ENCODE measurements around the gene ARSB.
A peak's percentile ranks its signal among the peaks of the same experiment; 100 is the strongest.

The ARSB gene

DNA sequence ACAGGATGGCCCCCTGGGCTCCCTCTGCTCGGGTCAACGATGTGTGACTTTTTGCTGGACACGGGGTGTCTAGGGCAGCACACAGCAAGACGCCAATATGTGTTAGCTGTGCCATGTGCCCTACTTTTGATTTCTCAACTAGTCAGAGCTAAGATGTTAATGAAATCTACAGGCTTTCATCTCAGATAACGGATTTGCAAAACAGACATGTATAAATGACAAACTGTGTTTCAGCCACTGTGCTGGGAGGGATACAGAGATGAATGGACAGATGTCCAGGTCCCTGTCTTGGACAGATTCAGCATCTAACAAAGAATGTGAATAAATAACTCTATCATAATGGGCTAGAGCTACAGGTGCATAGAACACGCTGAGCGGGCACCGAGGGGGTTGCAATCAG is 176.3 kb downstream of the ARSB start:
- in situ Hi-C loops (cut with HindIII; ENCODE audit: low pct_ligation_motif_present, low sequenced_read_pairs) = no loop called here
- TF ChIP-seq, protein P1, sequence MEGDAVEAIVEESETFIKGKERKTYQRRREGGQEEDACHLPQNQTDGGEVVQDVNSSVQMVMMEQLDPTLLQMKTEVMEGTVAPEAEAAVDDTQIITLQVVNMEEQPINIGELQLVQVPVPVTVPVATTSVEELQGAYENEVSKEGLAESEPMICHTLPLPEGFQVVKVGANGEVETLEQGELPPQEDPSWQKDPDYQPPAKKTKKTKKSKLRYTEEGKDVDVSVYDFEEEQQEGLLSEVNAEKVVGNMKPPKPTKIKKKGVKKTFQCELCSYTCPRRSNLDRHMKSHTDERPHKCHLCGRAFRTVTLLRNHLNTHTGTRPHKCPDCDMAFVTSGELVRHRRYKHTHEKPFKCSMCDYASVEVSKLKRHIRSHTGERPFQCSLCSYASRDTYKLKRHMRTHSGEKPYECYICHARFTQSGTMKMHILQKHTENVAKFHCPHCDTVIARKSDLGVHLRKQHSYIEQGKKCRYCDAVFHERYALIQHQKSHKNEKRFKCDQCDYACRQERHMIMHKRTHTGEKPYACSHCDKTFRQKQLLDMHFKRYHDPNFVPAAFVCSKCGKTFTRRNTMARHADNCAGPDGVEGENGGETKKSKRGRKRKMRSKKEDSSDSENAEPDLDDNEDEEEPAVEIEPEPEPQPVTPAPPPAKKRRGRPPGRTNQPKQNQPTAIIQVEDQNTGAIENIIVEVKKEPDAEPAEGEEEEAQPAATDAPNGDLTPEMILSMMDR (IDR thresholded peaks at IDR 0.05; ENCODE audit: low read depth, low read length, missing control alignments) = no peak
- Histone ChIP-seq H3K4me3 (ENCODE audit: low read depth, low read length) (no peak overlapping the region), H3K27me3 (replicated peaks) (no peaks in the 10 kb centered on the region), H3K27ac (no peak overlapping the region), H3K36me3 (replicated peaks) (no peaks in the 10 kb centered on the region)
- no peak for DNase-seq

- Histone ChIP-seq H3K4me3 (ENCODE audit: low read depth, low read length) (no peak overlapping the region), H3K36me3 (replicated peaks) (no peaks in the 10 kb centered on the region), H3K27ac (no peak overlapping the region), H3K27me3 (replicated peaks) (no peaks in the 10 kb centered on the region)
- DNase-seq = peak; percentile 12
- TF ChIP-seq, protein P1 (IDR thresholded peaks at IDR 0.05; ENCODE audit: low read depth, low read length, missing control alignments) = no peak
- in situ Hi-C loops (cut with HindIII; ENCODE audit: low pct_ligation_motif_present, low sequenced_read_pairs) = no loop called here
Measured at GRCh38 chr5:78808380-78808779, 176.7 kb downstream of the ARSB start.

DNA sequence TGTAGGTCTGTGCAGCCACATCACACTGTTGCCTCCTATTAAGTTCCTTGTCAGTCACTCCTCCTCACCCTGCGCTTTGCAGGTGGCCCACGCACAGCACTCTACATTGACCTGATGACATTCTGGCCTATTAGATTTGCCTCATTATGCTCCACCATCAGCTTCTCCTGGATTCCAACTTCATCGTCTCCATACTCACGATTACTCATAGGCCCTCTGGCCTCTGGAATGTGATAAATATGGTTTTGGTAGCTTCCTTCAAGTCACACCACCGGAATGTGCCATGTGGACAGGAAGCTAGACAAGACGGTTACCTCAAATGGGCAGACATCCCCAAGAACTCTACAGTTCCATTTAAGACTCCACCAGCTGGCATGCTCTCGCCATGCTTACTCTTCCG is 178.6 kb downstream of the ARSB start:
- Histone ChIP-seq H3K4me3 (ENCODE audit: low read depth, low read length) (no peak overlapping the region), H3K36me3 (replicated peaks) (no peaks in the 10 kb centered on the region), H3K27me3 (replicated peaks) (no peaks in the 10 kb centered on the region), H3K27ac (peak overlapping the region; percentile 58)
- TF ChIP-seq, protein P1 (IDR thresholded peaks at IDR 0.05; ENCODE audit: low read depth, low read length, missing control alignments) = no peak
- in situ Hi-C loops (cut with HindIII; ENCODE audit: low pct_ligation_motif_present, low sequenced_read_pairs) = no loop called here
- DNase-seq = peak; percentile 93

DNA sequence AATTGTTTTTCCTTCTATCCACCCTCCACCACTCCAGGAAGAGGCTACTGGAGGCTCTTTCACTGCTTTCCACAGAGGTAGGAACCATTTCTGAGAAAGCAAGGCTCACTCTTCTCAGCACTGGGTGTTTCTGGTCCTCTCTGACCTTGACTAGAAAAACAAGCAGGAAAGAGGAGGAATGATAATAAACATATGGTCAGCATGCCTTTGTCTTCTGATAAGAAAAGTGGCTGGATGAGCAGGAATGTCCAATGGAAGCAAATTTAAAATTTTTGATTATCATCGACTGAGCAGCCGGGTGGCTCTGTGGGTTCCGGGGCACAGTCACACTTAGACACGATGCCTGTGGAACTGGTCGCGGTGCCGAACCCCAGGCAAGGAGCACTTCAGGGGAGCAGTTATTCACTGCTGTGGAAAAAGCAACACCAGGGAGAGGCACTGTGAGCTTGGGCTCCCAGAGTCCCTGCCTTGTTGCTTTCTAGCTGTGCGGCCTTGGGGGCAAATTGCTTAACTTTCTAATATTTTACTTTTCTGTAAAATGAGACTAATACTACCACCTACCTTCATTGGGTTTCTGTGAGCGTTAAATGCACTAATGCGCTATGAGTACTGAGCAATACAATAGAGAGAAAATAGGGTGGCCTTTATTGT is 179.5 kb downstream of the ARSB start:
- no peak overlapping the region for H3K4me3 ChIP-seq (ENCODE audit: low read depth, low read length)
- H3K27ac ChIP-seq = peak overlapping the region; percentile 58
- no peaks in the 10 kb centered on the region for H3K36me3 ChIP-seq (replicated peaks)
- DNase-seq = peak; percentile 21
- in situ Hi-C loops (cut with HindIII; ENCODE audit: low pct_ligation_motif_present, low sequenced_read_pairs) = no loop called here
- H3K27me3 ChIP-seq (replicated peaks) = no peaks in the 10 kb centered on the region
- TF ChIP-seq, protein P1 (IDR thresholded peaks at IDR 0.05; ENCODE audit: low read depth, low read length, missing control alignments) = no peak

GRCh38 chr5:78804995-78805394 is 180.1 kb downstream of the ARSB start:
- H3K4me3 ChIP-seq (ENCODE audit: low read depth, low read length) = no peak overlapping the region
- no peak for DNase-seq
- in situ Hi-C loops (cut with HindIII; ENCODE audit: low pct_ligation_motif_present, low sequenced_read_pairs) = no loop called here
- H3K27ac ChIP-seq = peak overlapping the region; percentile 24
- H3K27me3 ChIP-seq (replicated peaks) = no peaks in the 10 kb centered on the region
- H3K36me3 ChIP-seq (replicated peaks) = no peaks in the 10 kb centered on the region
- TF ChIP-seq, protein P1 (IDR thresholded peaks at IDR 0.05; ENCODE audit: low read depth, low read length, missing control alignments) = no peak

- no peaks in the 10 kb centered on the region for H3K36me3 ChIP-seq (replicated peaks)
- in situ Hi-C loops (cut with HindIII; ENCODE audit: low pct_ligation_motif_present, low sequenced_read_pairs) = no loop called here
- no peak overlapping the region for H3K27ac ChIP-seq
- DNase-seq = no peak
- no peaks in the 10 kb centered on the region for H3K27me3 ChIP-seq (replicated peaks)
- TF ChIP-seq, protein P1 (IDR thresholded peaks at IDR 0.05; ENCODE audit: low read depth, low read length, missing control alignments) = no peak
- H3K4me3 ChIP-seq (ENCODE audit: low read depth, low read length) = no peak overlapping the region
Measured at GRCh38 chr5:78803941-78804340, 181.2 kb downstream of the ARSB start.

All from brain microvascular endothelial cell (primary cell).